ENCODE data around the gene CPZ.
"Not testable (repeated sequence)": the region's sequence is repeated elsewhere in the genome, so short reads cannot be mapped to it uniquely, and the experiment has no call there.

GRCh38 chr4:8621135-8621534 is 28.6 kb downstream of the CPZ start:
- TF ChIP-seq CTCF, EZH2 (IDR thresholded peaks at IDR 0.05): not testable (repeated sequence)
